ENCODE results near the gene OR52N2.
A peak's percentile ranks its signal among the peaks of the same experiment; 100 is the strongest.

OR52N2 gene

DNA sequence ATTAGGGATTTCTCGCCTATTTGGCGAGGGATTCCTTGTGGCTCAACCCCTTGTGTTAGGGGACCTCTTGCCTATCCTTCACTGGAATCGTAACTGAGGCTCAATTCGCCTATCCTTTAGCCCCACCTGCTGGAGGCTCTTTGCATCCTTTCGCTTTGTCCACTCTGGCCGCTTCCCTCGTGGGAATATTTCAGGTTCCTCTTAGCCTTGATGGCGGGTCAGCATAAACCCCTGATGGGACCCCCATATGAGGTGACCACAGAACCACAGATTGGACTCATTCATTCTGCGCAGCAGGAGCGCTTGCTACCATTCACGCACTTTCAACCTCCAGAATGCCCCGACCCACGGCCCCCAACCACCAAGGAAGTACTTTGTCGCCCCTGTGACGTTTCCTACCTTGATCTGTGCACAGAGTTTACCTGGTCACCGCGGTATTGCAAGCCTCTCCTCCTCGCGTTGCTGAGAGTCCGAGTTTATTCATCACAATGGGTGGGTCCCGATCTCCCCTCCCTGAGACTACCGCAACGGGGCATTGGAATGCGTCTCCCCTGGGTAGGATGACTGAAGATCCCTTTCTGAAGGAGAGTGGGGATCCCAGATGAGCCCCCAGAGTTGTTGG is at the start of gene OR52N2:
TSS of gene OR52N2 (plus strand) at position 425 of the 622 bp plus-strand sequence. CDS start 11,412 bp downstream, outside the sequence.
- TF ChIP-seq, protein P1, sequence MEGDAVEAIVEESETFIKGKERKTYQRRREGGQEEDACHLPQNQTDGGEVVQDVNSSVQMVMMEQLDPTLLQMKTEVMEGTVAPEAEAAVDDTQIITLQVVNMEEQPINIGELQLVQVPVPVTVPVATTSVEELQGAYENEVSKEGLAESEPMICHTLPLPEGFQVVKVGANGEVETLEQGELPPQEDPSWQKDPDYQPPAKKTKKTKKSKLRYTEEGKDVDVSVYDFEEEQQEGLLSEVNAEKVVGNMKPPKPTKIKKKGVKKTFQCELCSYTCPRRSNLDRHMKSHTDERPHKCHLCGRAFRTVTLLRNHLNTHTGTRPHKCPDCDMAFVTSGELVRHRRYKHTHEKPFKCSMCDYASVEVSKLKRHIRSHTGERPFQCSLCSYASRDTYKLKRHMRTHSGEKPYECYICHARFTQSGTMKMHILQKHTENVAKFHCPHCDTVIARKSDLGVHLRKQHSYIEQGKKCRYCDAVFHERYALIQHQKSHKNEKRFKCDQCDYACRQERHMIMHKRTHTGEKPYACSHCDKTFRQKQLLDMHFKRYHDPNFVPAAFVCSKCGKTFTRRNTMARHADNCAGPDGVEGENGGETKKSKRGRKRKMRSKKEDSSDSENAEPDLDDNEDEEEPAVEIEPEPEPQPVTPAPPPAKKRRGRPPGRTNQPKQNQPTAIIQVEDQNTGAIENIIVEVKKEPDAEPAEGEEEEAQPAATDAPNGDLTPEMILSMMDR (IDR thresholded peaks at IDR 0.05; ENCODE audit: borderline replicate concordance, insufficient read depth, low read depth, low read length) = peak; percentile 73
- H3K4me3 ChIP-seq (ENCODE audit: low read depth, low read length) = peak within 1 kb of the TSS; percentile 58

DNA sequence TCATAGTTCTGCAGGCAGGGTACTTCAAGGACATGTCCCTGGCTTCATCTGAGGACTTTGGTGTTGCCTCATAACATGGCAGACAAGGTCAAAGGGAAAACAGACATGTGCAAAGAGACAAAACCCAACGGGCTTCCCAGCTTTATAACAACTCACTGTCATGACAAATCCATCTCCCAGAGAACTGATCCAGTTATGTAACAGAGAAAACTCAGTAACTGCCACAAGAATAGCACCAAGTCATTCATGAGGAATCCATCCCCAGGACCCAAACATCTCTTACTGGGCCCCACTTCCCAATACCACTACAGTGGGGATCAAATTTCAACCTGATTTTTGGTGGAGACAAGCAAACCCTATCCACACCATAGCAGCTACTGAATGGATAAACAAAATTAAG is 41.7 kb upstream of the OR52N2 start:
- no peak overlapping the region for H3K4me3 ChIP-seq (ENCODE audit: low read depth, low read length)
- TF ChIP-seq, protein P1 (IDR thresholded peaks at IDR 0.05; ENCODE audit: borderline replicate concordance, insufficient read depth, low read depth, low read length) = no peak

DNA sequence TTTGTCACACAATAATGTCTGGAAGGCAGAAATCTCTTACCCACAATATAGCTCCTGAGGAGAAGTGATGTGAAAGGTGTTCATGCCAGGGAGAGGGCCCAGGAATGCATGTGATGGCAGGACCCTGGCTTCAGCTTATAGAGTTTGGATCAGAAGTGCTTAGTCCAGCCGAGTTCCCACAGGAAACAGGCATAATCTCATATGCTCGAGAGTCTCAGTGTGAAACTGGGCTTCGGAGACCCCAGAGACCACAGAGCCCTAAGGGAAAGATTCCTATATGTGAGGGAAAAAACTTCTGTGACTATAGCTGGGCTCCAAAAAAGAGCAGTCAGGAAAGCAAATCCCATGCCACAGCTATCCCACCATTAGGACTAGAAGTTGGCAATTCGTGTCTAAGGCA is 25.5 kb upstream of the OR52N2 start, which contains the start of gene OR52N5:
TSS of gene OR52N5 (minus strand) at position 101 of the 400 bp plus-strand sequence. CDS start 4,721 bp downstream, outside the sequence.
- TF ChIP-seq, protein P1 (IDR thresholded peaks at IDR 0.05; ENCODE audit: borderline replicate concordance, insufficient read depth, low read depth, low read length) = no peak
- H3K4me3 ChIP-seq (ENCODE audit: low read depth, low read length) = no peak within 1 kb of the TSS

- TF ChIP-seq, protein P1 (IDR thresholded peaks at IDR 0.05; ENCODE audit: borderline replicate concordance, insufficient read depth, low read depth, low read length) = no peak
- H3K4me3 ChIP-seq (ENCODE audit: low read depth, low read length) = no peak within 1 kb of the TSS
Measured at GRCh38 chr11:5791165-5791564, 17.6 kb upstream of the OR52N2 start, which contains the start of gene OR52N1. TSS of gene OR52N1 (minus strand) at chr11:5791265. CDS start at chr11:5788816, 2,449 bp downstream.

- TF ChIP-seq, protein P1 (IDR thresholded peaks at IDR 0.05; ENCODE audit: borderline replicate concordance, insufficient read depth, low read depth, low read length) = no peak
- H3K4me3 ChIP-seq (ENCODE audit: low read depth, low read length) = no peak overlapping the region
Measured at GRCh38 chr11:5796541-5796940, 12.2 kb upstream of the OR52N2 start.

DNA sequence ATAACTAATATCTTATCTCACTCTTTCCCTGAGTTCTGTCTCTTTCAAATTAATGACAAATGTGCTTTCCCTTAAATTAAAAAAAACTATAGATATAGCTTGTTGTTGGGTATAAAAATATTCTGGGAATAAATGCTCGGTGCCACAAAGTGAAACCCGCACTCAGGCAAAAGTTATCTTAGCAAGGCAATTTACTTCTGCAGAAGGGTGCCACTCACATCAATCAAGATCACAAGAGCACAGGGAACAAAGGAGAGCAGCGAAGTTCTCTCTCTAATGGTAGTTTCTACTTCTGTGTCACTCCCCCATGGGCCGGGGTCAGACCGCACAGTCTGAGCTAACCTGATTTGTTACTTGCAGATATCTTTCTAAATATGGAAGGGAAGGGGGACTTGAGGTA is 4.7 kb upstream of the OR52N2 start:
- H3K4me3 ChIP-seq (ENCODE audit: low read depth, low read length) = no peak overlapping the region
- TF ChIP-seq, protein P1 (IDR thresholded peaks at IDR 0.05; ENCODE audit: borderline replicate concordance, insufficient read depth, low read depth, low read length) = no peak

DNA sequence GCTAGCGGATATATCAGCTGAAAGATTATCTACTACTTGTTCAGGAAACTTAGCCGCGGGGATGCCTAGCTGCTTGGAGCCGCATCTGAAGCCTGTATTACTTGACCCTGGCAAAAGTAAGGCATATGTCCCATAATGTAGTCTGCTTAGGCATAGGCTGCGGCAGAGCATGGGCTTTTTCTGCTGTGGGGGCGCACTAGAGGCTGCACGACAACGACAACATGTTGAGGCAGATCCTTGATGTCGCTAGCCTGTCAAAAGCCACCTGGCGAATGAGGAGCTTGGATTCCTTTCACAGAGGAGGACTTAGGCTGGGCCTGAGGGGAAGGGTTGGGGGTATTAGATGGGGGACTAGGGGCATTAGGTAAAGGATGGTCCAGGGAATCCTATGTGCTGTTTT is 1.1 kb upstream of the OR52N2 start:
- H3K4me3 ChIP-seq (ENCODE audit: low read depth, low read length) = no peak overlapping the region
- TF ChIP-seq, protein P1 (IDR thresholded peaks at IDR 0.05; ENCODE audit: borderline replicate concordance, insufficient read depth, low read depth, low read length) = no peak
